LHCN-M2 (cell line): ENCODE results near the gene SLC12A1. TPM values are rescaled to one million over a fixed set of nuclear protein-coding genes. Genes with fewer than 3 reads are reported as not detected.
A peak's percentile ranks its signal among the peaks of the same experiment; 100 is the strongest.

ENCODE experiments used
- DNase-seq: peaks from one replicate; pipeline ENCODE4 v3.0.0-alpha.2; 2012; ENCODE audit warnings: low read depth
- polyA plus RNA-seq: library from polyadenylated mRNA; unstranded; fragments of >200 nt; gene quantifications from one replicate; pipeline ENCODE4 v1.2.1, GENCODE V29; 2012; ENCODE audit warnings: missing spikeins
- total RNA-seq: library from RNA; depleted of rRNA; stranded (reverse); fragments of >200 nt; gene quantifications from 2 replicates; pipeline ENCODE4 v1.2.3, GENCODE V29; 2014; rRNA removed

SLC12A1 gene
- not detected in 2 replicates for total RNA-seq
- not detected for polyA plus RNA-seq

DNA sequence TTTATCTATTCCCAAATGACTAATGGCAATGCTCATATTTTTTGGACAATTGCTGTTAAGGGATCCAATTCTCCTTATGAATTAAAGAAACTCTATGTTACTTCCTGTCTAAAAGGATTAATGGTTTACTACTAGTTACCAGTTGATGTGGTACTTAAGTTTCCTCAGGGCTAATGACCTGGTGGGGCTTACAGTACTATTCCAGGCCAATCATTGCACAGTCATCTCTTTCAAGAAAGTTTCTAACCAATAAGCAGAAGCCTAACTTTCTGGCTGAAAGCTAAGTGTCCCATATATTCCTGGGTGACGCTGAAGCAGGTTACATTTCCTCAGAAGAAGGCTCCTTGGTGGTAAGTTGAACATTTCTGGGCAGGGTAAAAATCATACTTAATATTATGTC, at the start of gene SLC12A1:
TSS of gene SLC12A1 (plus strand) at position 322 of the 400 bp plus-strand sequence. CDS start 1,418 bp downstream, outside the sequence.
- no peak for DNase-seq

DNA sequence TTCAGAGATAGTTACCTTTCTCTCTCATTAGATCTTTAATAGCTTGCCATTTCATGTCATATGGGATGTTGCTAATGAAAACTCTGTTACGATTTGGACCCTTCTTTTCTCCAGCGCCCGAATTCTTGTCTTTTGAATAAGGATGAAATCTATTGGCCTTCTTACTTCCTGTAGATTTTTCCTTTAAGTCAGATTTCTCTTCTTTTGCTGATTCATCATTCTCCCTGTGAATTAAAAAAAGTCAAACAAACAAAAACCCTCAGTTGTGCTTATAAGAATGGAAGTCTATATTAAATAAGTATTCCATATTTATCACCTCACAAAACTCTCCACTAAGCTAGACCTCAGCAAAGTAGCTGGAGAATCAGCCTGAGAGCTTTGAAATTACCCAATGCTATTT, 37.5 kb upstream of the SLC12A1 start:
- no peak for DNase-seq

DNA sequence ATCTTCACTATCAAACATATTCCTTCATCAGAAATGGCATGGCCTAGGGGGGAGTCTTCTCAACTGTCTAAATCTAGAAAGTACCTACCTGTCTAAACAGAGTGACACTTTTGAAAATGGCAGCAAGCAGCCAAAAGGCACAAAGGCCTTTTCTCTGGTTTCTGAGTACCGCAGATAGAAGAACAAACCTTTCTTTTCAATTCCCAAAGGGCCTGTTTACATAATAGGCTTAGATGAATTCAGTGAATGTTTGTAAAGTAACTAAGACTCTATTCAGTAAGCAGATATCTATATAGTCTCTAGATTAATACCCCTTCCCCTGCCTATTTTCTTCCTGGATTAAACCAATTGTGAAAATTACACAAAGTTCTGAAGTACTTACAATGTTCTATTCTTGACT, 35.1 kb upstream of the SLC12A1 start:
- no peak for DNase-seq

DNA sequence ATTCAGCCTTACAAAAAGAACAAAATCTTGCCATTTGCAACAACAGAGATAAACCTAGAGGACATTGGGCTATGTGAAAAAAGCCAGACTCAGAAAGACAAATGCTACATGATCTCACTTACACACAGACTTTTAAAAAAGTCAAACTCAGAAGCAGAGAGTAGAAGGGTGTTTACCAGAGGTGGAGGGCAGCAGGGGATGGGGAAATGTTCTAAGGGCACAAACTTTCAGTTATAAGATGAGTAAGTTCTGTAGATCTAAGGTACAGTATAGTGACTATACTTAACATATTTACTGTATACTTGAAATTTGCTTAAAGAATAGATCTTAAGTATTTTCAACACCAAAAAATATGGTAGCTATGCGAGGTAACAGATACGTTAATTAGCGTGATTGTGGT, 31.0 kb upstream of the SLC12A1 start:
- DNase-seq: no peak

DNA sequence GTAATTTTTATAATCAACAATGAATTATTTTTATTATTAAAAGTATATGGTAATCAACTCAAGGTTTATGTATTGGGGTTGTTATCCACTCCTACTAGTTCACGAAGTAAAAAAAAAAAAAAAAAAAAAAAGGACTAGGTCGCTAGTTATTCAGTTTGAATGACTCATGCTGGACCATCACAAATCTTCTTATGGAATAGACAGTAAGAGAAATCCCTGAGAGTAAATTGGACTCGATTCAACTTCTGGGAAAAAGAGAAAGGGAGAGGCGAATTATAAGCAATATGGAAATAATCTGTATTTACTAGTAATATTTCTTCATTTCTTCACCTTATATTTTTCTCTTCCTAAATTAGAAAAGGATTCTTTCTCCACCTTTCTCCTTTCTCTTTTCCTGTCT, 30.0 kb upstream of the SLC12A1 start:
- no peak for DNase-seq

DNA sequence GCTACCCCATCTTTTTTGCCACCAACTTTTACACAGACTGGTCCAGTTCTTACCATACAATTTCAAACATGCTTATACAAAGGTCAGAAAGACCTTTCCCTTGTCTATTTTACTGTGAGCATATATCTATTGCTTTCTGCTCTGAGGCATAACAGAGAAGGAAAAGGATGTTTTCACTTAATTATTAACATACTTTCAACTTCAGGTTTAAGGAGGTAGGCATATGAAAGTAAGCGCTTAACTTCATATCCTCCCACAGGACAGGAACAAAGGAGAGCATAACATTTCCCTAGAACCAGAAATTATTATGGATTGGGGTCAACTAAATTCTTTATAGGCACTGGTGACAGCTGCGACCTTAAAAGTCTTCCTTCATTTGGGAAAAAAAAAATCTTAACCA, 29.1 kb upstream of the SLC12A1 start:
- DNase-seq: no peak

DNA sequence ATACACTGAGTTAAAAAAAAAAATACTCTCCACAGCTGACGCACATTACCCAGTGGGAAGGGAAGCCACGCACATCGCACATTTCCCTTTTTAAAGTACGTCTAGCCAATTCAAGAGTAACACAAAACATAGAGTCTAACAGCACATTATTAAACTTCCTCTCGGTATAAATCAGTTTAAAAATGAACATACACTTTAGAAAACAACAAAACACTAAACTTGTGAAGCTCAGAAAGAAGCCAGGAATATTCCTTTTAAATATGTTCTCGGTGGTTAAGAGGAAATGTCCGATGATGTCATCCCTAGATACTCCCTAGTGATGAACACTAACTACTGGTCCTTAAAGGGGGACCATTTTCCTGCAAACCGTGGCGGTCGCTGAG, 28.7 kb upstream of the SLC12A1 start:
- peak; percentile 50 for DNase-seq

DNA sequence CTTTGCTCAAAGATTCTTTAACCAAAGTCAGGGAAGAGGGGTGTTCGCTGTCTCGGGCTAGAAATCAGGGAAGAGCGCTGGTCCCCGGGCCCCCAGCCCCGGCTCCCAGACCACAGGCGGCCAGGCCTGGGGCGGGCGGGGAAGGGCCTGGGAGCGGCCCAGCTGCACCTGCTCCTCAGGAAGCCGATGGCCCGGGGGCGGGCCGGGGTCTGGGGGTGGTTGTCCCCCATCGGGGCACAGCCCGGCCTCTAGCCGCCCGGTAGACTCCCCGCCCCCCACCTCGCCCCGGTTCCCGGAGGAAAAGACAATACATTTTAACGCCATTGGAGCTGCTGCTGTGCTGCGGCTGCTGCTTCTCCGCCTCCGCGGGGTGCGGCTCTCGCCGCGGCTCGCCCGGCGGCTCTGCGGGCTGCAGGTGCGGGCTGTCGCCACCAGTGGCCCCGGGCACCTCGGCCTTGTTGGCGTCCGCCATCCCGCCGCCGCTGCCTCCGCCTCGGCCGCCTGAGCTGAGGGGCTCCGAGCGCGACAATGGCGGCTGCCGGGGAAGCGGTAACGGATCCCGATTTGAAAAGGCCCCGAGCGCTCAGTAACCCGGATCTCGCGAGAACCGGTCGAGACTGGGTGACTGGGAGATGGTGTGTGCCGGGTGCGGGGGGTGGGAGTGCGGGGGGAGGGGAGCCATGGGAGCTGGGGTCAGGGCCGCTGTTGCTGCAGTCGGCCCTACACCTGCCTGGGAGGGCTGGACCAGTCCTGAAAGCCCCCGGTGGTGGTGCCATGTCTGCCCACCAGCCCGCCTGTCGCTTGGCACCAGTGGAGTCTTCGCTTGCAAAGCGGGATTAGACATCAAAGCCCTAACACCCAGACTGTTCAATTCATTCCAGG, 28.1 kb upstream of the SLC12A1 start, which contains the start of gene MYEF2:
TSS of gene MYEF2 (minus strand) at position 530 of the 882 bp plus-strand sequence. CDS start at position 472, 58 bp downstream.
- DNase-seq: peak; percentile 61

DNA sequence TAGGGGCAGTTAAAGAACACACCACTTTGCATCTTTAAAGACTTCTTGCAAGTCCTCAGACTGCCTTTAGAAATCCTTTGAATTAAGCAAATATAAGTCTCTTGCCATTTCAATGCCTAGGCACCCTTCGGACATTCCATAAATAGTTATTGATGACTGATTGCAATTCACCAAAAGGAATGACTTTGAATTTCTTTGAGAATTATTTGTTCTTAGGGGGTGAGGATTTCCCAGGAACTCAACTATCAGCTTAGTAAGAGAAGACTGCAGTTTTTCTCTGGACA, 27.5 kb upstream of the SLC12A1 start:
- no peak for DNase-seq

DNA sequence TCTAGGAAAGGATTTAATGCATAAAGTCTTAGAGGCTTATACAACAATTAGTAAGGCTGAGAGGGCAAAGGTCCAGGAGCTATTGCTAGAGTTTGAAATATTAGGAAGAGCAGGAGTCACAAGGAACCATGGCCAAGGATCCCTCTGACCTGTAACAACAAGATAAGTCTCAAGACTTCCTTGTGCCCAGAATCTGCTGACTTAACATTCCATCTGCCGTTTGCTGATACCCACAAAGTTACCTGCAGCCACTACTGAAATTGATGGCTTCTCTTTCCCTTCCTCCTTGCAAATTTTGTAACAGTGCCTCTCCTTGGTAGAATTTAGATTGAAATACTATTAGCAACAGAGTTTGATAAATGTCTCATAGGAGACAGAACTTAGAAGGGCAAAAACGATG, 23.4 kb upstream of the SLC12A1 start:
- DNase-seq: no peak

DNA sequence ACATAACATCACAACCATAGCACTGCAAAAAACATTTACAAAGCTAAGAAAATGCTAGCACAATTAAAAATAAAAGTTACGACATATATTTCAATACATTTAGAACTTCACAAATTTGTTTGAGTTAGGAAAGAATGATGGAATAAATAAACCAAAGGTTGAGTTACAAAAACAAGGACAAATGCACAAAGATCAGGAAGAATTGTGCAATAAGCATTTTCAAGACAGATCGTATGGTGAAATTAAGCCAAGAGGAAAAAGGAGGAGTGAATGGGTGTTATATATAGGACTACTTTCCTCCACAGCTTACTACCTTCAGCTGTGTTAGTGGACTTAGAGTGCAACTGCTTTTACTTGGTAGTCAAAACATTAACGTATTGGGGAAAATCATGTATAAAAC, 20.6 kb upstream of the SLC12A1 start:
- no peak for DNase-seq

DNA sequence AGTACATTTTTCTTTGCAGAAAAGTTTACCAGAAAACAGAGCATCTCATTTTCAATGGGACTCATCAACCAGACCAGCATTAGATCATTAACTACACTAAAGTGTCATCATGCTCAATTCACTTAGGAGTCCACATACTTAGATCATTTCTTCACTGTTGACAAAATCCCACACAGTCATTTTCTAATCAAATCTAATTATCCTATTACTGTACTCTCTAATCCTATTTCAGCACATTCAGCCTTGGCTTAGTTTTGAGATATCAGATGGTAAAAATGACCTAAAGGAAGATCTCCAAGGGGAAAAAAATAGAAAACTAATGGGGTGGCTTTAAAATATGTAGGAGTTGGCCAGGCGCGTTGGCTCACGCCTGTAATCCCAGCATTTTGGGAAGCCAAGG, 19.8 kb upstream of the SLC12A1 start:
- no peak for DNase-seq

DNA sequence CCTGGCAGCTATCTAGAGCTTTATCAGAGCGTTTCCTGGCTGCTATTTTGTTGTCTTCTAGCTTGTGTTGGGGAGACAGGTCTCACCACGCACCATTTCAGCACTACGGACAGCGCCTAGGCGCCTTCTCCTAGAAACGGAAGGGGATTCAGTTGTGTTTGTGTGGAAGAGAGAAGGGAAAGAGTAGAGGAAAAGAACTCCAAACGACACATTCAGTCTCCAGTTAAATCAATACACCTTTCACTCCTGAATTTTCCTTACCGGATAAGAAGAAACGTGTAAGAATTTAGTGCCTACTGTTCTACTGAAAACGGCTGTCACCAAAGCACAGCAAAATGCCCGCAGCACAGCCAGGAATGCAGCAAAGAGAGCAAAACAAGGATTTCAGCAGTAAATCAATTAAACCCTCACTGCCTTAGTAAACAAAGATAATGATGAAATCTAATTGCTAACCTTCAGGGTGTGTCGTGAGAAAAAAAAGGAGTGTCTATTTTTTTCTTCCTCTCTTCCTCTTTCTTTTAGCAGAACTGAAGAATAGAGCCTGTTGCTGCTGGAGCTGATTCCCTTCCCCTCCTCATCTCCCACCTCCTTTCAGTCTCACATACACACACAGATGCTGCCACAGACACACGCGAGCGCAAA, 15.0 kb upstream of the SLC12A1 start:
- DNase-seq: peak; percentile 67

DNA sequence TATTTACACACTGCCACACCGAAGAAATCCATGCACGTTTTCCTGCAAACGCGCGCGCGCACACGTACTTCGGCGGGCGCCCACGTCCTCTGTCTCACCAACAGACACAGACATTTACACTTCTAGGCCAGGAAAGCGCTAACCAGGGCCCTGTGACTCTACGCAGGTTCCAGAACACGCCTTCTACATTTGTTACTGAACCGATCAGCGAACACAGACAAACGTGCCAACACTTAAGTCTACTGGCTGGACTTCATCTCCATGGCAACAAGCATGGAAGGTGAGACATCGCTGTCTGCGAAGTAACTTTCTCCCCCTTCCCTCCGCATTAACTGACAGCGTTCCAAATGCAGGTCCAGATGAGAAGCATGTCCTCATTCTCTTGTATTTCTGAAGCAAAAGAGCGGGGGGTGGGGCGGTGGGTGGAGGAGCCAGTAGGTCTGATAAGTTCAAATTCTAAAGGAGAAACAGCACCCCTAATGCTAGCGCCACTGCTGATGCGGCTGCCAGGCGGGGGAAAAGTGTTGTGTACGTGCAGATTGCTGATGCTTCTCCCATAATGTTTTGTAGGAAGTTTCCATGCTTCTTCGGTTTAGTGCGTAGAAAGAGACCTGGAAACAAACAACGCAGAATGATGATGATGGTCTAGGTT, 14.4 kb upstream of the SLC12A1 start, which contains the start of gene CTXN2:
TSS of gene CTXN2 (plus strand) at position 92 of the 652 bp plus-strand sequence. CDS start 9,636 bp downstream, outside the sequence.
- DNase-seq: no peak

DNA sequence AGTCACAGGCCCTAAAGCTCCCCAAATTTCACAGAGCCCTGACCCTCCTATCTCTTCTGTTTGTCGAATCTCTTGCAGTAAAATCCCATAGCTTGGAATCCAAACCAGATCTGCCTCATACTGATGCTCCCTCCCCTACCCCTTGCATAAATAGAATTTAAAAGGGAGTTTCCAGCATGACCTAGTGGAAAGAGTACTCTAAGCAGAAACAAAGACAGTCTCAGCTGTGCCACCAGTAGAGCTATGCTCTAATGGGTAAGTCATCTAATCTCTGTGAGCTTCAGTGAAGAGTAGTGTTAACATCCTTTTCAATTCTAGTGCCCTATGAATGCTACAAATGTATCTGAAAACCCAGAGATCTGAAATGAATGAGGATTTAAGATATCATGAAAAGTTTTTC, 4.0 kb upstream of the SLC12A1 start:
- DNase-seq: no peak

DNA sequence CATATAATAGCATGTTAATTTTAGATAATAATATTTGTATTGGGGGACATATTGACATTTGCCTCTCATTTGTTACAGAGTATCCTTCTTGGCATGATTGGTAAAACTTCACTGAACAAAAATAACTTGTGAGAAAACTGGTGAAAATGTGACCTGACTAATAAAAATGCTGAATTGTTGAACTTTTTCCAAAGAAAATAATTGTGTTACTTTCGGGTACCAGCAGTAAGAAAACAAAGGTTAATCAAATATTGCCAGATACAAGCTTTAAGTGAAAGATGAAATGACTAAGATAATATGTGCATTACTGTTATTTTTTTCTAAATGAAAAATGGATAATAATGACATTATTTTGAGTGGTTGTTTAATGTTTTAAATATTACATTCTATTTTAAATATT, 15.2 kb downstream of the SLC12A1 start:
- DNase-seq: no peak

DNA sequence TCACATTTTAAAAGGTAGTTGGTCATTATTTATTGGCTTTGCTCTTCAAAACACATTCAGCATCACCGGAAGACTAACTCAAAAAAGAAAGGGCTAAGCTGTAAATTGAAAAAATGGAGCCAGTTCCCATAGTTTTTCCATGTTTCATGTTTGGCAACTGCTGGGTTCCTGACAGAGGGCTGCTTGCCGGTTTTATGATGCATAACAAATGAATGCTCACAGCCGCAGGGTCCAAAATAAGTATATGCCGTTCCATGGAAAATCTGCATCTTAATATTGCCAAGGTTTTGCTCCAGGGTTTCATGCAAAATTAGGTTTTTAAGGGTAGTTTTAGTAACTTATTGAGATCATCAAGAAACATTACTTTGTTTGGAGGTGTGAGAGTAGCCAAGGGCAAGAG, 15.8 kb downstream of the SLC12A1 start:
- DNase-seq: peak; percentile 6

DNA sequence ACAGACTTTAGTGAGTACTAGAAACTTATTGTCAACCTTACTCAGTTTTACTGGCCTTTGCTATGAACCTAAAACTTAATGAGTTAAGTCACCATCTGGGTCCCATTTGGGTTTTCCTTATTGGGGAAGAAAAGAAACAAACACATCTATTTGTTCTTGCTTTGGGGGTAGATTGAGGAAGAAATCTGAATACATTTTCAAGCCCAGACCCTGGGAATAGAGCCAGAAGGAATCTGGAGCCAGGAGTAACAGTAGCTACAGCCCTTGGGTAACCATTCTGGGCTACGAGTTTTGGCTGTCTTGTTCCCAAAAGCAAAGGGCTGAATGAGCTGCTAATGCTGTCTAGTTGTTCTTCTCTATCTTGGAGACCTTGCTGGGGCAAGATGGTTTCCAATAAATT, 16.5 kb downstream of the SLC12A1 start:
- DNase-seq: no peak

DNA sequence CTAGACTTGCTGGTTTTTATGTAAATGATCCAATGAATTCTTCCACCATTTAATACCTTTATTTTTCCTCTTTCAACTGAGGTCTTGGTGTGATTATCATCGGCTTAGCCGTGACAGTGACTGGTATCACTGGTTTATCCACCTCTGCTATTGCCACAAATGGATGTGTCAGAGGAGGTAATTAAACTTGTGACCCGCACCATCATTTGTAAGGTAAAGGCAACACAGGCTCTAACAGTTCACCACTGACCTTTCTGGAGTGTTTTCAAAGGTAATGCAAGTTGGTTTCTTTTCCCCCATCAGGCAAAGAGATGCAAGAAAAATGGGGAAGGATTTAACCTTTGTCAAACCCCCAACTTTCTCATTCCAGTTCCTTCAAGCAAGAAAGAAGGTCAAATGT, 19.7 kb downstream of the SLC12A1 start:
- DNase-seq: no peak

DNA sequence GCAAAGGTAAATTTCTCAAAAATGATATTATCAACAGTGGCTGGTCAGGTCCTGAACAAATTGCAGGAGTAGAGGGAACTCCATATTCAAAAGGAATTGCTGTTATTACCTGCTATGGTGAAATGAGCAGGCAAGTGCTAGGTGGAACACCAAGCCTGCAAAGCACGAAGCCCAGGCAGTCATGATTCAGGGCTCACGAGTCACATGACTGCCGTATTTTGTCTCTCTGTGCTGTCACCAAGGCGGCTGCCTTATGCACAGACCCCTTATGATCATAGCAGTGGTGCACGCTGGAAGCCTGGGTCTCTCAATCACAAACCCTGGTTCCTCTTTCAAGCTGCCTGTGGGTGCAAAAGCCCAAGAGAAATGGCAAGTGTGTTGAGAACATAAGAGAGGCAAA, 24.4 kb downstream of the SLC12A1 start:
- no peak for DNase-seq

DNA sequence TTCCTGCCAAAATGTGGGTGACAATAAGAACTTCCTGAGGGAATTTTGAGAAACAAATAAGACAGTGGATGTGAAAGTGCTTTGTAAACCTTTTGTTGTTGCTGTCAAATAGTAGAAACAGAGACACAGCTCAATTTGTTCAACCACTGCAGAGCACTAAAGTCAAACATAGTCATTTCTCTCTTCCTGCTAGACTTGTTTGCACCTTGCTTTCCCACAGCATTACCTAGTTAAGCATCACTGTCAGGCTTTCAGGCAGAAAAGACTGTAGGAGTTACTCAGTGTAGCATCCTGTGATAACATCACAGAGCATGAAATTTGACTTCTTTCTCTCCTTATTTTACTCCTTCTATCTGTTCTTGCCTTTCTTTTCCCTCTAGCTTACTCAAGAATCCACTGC, 27.1 kb downstream of the SLC12A1 start:
- no peak for DNase-seq

DNA sequence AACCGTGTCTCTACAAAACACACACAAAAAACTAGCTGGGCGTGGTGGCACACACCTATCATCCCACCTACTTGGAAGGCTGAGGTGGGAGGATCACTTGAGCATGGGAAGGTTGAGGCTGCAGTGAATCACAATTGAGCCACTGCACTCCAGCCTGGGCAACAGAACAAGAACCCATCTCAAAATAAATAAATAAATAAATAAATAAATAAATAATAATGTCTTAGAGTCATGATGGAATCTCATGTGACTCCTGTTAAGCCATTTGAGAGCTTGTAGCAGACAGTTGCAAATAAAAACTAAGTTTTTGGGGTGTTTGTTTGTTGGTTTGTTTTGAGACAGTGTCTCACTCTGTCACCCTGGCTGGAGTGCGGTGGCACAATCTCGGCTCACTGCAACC, 33.2 kb downstream of the SLC12A1 start:
- no peak for DNase-seq

DNA sequence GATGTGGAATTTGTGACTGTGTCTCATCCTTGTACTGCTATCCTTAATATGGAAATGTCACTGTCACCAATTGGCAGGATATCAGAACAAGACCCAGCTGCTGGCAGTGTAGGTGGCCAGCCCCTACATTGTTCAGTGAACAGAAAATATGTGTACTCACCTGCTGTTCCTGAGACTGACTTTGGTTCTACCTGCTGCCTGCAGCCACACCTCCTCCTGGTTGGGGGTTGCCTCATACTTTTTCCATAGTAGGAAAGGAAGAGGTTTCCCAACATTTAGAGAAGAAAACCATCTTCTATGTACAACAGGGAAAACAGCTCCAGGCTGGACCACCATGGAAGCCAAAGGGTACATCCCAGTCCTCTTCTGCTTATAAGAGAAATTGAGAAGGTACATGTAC, 35.9 kb downstream of the SLC12A1 start:
- DNase-seq: no peak
